HFFc6 (cell line): ENCODE data around the gene IFITM1. TPM values are rescaled to one million over a fixed set of nuclear protein-coding genes. Genes with fewer than 3 reads are reported as not detected.

Experiments
- DNase-seq: peaks from one replicate; pipeline ENCODE4 v3.0.0-alpha.2; 2018
- H3K27ac Mint-ChIP-seq: 2 replicates; pipeline ENCODE4 v1.8.0; 2020; ENCODE audit warnings: mild to moderate bottlenecking, mixed read lengths
- H3K27me3 Mint-ChIP-seq: 2 replicates; pipeline ENCODE4 v1.8.0; 2021; ENCODE audit warnings: mild to moderate bottlenecking, moderate library complexity, mixed read lengths; ENCODE audit not compliant: insufficient read depth
- H3K36me3 Mint-ChIP-seq: 2 replicates; pipeline ENCODE4 v1.8.0; 2021; ENCODE audit warnings: low read depth, mixed read lengths
- H3K4me1 Mint-ChIP-seq: 2 replicates; pipeline ENCODE4 v1.8.0; 2020; ENCODE audit warnings: low read depth, mixed read lengths
- H3K4me3 Mint-ChIP-seq: 2 replicates; pipeline ENCODE4 v1.8.0; 2020; ENCODE audit warnings: mild to moderate bottlenecking, moderate library complexity, mixed read lengths
- H3K9me3 Mint-ChIP-seq: 2 replicates; pipeline ENCODE4 v1.8.0; 2020; ENCODE audit warnings: mild to moderate bottlenecking, mixed read lengths
- total RNA-seq, 6 experiments: library from RNA; stranded (reverse); fragmentation: NEBNext Ultra II Directional; extraction: Animal tissue kit (Norgen Biotek cat#: 25700); gene quantifications; 2 replicates in 1 of 6; 3 replicates in 5 of 6; pipeline ENCODE4 v1.2.3, GENCODE V29; 2021
- TF ChIP-seq, protein P1 (sequence below): fragments of 200-600 bp; sonication (generic); IDR thresholded peaks from 2 replicates; pipeline ENCODE4 v1.5.0; 2021; ENCODE audit warnings: antibody characterized with exemption, mild to moderate bottlenecking

Gene IFITM1
- total RNA-seq, 6 experiments from 2014 or later, result 23.5 to 36.1 (median 30.0) TPM

DNA sequence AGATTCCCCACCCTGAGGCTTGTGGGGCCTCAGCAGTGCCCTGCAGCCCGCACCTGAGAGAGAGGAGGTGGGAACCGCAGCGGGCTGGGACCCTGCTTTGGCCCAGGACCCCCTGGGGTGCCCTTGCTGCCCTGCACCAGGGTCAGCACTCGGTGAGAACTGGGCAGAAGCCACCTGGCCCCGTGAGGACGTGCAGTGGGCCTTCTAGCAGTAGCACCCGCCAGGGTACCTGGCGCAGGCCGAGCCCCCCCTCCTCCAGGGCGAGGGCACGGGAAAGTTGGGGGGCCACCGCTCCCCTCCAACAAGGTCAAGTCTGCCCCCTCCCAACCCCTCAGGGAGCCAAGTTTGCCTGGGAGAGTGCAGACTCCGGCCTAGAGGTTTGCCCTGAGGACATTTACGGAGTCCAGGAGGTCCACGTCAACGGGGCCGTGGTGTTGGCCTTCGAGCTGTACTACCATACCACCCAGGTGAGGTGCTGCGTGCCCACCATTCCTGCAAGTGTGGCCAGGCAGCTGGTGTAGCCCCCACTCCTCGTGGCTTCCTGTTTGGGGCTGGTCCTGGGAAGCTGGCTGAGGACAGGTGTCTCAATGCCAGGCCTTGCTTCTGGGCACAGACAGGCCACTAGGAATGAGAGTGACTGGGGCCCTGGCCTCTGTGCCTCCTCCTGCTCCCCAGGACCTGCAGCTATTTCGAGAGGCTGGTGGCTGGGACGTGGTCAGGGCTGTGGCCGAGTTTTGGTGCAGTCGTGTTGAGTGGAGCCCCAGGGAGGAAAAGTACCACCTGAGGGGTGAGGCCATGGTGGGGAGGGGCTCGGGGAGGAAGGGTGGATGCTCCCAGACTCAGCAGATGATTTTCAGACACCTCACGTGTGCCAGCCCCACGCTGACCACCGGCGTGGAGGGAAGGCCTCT lies 21.4 kb upstream of the IFITM1 start:
- Mint-ChIP-seq H3K27ac (no peak overlapping the region), H3K4me1 (no peaks in the 10 kb centered on the region), H3K27me3 (no peaks in the 10 kb centered on the region), H3K36me3 (no peaks in the 10 kb centered on the region), H3K9me3 (no peaks in the 10 kb centered on the region), H3K4me3 (no peak overlapping the region)
- no peak for DNase-seq
- TF ChIP-seq, protein P1, sequence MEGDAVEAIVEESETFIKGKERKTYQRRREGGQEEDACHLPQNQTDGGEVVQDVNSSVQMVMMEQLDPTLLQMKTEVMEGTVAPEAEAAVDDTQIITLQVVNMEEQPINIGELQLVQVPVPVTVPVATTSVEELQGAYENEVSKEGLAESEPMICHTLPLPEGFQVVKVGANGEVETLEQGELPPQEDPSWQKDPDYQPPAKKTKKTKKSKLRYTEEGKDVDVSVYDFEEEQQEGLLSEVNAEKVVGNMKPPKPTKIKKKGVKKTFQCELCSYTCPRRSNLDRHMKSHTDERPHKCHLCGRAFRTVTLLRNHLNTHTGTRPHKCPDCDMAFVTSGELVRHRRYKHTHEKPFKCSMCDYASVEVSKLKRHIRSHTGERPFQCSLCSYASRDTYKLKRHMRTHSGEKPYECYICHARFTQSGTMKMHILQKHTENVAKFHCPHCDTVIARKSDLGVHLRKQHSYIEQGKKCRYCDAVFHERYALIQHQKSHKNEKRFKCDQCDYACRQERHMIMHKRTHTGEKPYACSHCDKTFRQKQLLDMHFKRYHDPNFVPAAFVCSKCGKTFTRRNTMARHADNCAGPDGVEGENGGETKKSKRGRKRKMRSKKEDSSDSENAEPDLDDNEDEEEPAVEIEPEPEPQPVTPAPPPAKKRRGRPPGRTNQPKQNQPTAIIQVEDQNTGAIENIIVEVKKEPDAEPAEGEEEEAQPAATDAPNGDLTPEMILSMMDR, result no peak

DNA sequence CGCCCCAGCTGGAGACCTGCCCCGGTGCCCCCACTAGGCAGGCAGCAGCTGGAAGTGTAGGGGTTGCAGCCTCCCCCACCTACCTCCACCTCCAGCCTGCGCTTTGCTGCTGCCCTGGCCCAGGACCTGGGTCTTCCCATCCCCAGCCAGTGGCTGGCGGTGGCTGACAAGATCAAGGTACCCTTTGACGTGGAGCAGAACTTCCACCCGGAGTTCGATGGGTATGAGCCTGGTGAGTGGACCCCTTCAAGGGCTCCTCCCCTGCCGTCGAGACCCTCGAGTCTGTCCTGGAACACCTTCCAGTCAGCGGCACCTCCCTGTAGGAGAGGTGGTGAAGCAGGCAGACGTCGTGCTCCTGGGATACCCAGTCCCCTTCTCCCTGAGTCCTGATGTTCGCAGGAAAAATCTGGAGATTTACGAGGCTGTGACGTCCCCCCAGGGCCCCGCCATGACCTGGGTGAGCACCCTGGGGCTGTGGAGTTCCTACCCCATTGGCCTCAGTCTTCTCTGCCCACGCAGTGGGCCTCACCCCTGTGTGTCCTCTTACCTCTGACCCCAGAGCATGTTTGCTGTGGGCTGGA lies 20.5 kb upstream of the IFITM1 start:
- Mint-ChIP-seq H3K4me1 (no peaks in the 10 kb centered on the region), H3K27ac (no peak overlapping the region), H3K9me3 (no peaks in the 10 kb centered on the region), H3K36me3 (no peaks in the 10 kb centered on the region), H3K27me3 (no peaks in the 10 kb centered on the region), H3K4me3 (no peak overlapping the region)
- TF ChIP-seq, protein P1, result no peak
- DNase-seq, result no peak

DNA sequence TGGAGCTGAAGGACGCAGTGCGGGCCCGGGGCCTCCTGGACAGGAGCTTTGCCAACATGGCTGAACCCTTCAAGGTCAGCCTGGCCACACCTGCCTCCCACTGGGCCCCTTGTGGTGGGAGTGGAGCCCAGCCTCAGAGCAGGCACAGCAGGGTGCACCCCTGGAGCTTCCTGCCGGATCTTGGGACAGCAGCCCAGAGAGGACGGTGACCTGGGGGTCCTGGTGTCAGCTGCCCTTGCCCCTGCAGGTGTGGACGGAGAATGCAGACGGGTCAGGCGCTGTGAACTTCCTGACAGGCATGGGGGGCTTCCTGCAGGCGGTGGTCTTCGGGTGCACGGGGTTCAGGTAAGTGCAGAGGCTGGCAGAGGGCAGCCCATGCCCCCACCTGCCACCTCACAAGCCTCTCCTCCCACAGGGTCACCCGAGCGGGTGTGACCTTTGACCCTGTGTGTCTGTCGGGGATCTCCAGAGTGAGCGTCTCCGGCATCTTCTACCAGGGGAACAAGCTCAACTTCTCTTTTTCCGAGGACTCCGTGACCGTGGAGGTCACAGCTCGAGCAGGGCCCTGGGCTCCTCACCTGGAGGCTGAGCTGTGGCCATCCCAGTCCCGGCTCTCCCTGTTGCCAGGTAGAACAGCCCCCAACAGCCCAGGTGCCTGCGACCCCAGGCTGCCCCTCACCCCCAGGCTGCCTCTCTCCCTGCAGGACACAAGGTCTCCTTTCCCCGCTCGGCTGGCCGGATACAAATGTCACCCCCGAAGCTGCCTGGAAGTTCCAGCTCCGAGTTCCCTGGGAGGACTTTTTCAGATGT lies 19.8 kb upstream of the IFITM1 start:
- H3K9me3 Mint-ChIP-seq, result no peaks in the 10 kb centered on the region

DNA sequence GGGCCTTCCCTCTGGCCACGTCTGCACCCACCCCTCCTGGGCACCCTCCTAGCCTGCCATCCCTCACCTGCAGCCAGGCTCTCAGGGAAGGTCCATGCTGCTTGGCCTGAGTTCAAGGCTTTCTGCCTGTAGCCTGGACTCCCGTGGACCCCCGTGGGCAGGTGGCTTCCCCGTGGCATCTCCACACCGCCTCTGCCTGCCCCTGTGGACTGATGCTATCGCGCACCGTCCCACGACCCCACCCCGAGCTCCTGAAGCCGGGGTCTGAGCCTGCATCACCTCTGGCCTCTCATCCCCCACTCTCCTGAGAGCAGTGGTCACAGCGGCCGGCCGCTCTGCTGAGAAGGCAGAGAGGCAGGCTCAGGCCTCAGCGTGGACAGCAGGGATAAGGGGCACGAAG lies 19.1 kb upstream of the IFITM1 start:
- H3K27ac Mint-ChIP-seq, result no peak overlapping the region
- H3K9me3 Mint-ChIP-seq, result no peaks in the 10 kb centered on the region
- no peak for DNase-seq
- no peak overlapping the region for H3K4me3 Mint-ChIP-seq
- H3K4me1 Mint-ChIP-seq, result no peaks in the 10 kb centered on the region
- H3K36me3 Mint-ChIP-seq, result no peaks in the 10 kb centered on the region
- TF ChIP-seq, protein P1, result no peak
- no peaks in the 10 kb centered on the region; the same call in 1 of the 2 replicates for H3K27me3 Mint-ChIP-seq

More for the DNA sequence above, 19.8 kb upstream of the IFITM1 start:
- TF ChIP-seq, protein P1, result no peak
- Mint-ChIP-seq H3K4me3 (no peak overlapping the region), H3K27me3 (no peaks in the 10 kb centered on the region), H3K27ac (no peak overlapping the region), H3K36me3 (no peaks in the 10 kb centered on the region), H3K4me1 (no peaks in the 10 kb centered on the region)
- no peak for DNase-seq

DNA sequence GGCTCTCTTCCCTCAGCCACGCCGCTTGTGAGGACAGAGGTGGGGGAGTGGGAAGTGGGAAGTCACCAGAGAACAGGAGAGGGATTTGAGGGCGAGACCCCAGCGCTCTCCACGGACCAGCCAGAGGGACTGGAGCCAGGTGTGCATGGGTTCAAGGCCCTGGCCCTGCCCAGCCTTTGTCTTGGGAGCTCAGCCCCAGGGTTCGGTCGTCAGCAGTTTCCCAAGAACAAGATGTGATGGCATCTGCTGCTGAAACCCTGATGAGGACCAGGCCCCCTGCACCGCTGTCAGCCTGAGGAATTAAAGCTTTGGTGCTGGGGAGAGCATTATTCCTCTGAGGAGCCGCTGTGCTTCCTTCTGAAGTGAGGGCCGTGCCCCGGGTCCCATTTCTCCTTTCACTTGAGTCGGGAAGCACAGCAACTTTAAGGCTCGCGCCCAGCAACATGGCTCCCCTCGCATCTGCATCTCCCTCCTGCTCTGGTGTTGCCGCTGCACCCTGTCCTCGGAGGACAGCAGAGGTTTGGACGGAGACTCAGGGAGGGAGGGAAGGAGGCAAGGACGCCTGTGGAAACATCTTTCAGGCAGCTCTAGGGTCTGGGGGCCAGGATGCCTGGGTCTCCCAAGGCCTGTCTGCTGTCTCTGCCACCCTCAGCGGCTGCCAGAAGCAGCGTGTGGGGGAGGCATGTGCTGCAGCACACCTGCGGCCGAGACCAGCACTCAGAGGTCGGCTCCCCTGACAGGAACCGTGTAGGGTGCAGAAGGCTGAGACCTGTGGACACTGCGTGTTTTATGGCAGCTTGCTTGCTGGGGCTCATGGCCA lies 18.3 kb upstream of the IFITM1 start:
- Mint-ChIP-seq H3K36me3 (no peaks in the 10 kb centered on the region), H3K27me3 (peaks cover 2% of the 10 kb centered on the region), H3K4me3 (no peak overlapping the region), H3K4me1 (no peaks in the 10 kb centered on the region), H3K27ac (no peak overlapping the region), H3K9me3 (no peaks in the 10 kb centered on the region)
- no peak for DNase-seq
- TF ChIP-seq, protein P1, result no peak
